HCT116 (cell line): ENCODE results near the gene NDUFS2.

ENCODE experiments used
- ATF3 ChIP-seq: IDR thresholded peaks from 2 replicates; pipeline ENCODE4 v1.6.1; 2012
- CTCF ChIP-seq, 3 experiments: fragments of 200-600 bp in 1 of 3; sonication (generic) in 1 of 3; IDR thresholded peaks in 2 of 3; conservative IDR thresholded peaks in 1 of 3; 2 replicates each; pipeline ENCODE4 v1.5.1; 2012 to 2017; ENCODE audit warnings: low read depth in 2 of 3, low read length in 2 of 3, antibody characterized with exemption in 1 of 3, borderline replicate concordance in 1 of 3, control low read depth in 1 of 3, mild to moderate bottlenecking in 1 of 3, mixed read lengths in 1 of 3, mixed run types in 1 of 3, moderate library complexity in 1 of 3; ENCODE audit not compliant: insufficient read depth in 1 of 3
- EZH2 ChIP-seq: fragments of 200-600 bp; sonication (generic); IDR thresholded peaks from 2 replicates; pipeline ENCODE4 v1.6.1; 2017; ENCODE audit warnings: antibody characterized with exemption, mixed run types
- EZH2phosphoT487 ChIP-seq: fragments of 200-600 bp; IDR thresholded peaks from 2 replicates; pipeline ENCODE4 v1.6.1; 2018; ENCODE audit warnings: antibody characterized with exemption, borderline replicate concordance
- POLR2A ChIP-seq: IDR thresholded peaks from 2 replicates; pipeline ENCODE4 v1.7.0; 2011; ENCODE audit warnings: borderline replicate concordance; ENCODE audit not compliant: insufficient read depth, insufficient read length; ENCODE audit errors: extremely low read depth
- POLR2AphosphoS5 ChIP-seq: IDR thresholded peaks from 2 replicates; pipeline ENCODE4 v1.6.1; 2011; ENCODE audit warnings: mild to moderate bottlenecking, low read depth, low read length, moderate library complexity
- SRF ChIP-seq: IDR thresholded peaks from 2 replicates; pipeline ENCODE4 v1.6.1; 2012; ENCODE audit warnings: low read depth
- YY1 ChIP-seq: IDR thresholded peaks from 2 replicates; pipeline ENCODE4 v1.6.1; 2011; ENCODE audit warnings: low read length, low read depth, moderate library complexity, mild to moderate bottlenecking; ENCODE audit not compliant: insufficient replicate concordance; ENCODE audit errors: extremely low read depth

GRCh38 chr1:161185282-161185682 lies 16.9 kb upstream of the NDUFS2 start:
- TF ChIP-seq EZH2 = no peak
- TF ChIP-seq CTCF (IDR thresholded peaks at IDR 0.05 in 2 of 3, conservative IDR thresholded peaks at IDR 0.05 in 1 of 3; ENCODE audit: borderline replicate concordance in 1 of 3, insufficient read depth in 1 of 3, low read depth in 2 of 3, low read length in 2 of 3) = no peak
- TF ChIP-seq SRF = no peak
- no peak for TF ChIP-seq POLR2A
- no peak for TF ChIP-seq ATF3
- TF ChIP-seq POLR2AphosphoS5 = no peak
- TF ChIP-seq EZH2phosphoT487 = no peak
- no peak for TF ChIP-seq YY1
